Measurements from ENCODE around the gene AMY1A.
"Not testable (repeated sequence)": the region's sequence is repeated elsewhere in the genome, so short reads cannot be mapped to it uniquely, and the experiment has no call there.

DNA sequence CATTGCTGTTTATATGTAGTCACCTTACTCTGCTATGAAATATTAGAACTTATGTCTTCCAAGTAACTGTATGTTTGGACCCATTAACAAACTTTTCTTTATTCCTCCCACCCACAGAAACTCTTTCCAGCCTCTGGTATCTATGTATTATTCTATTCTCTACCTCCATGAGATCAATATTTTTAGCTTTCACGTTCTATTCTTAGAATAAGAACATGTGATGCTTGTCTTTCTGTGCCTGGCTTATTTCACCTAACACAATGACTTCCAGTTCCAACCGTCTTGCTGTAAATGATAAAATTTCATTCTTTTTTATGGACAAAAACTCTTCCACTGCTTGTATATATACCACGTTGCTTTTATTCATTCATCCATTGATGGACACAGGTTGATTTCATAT, 14.4 kb upstream of the AMY1A start:
- TF ChIP-seq, protein P1, sequence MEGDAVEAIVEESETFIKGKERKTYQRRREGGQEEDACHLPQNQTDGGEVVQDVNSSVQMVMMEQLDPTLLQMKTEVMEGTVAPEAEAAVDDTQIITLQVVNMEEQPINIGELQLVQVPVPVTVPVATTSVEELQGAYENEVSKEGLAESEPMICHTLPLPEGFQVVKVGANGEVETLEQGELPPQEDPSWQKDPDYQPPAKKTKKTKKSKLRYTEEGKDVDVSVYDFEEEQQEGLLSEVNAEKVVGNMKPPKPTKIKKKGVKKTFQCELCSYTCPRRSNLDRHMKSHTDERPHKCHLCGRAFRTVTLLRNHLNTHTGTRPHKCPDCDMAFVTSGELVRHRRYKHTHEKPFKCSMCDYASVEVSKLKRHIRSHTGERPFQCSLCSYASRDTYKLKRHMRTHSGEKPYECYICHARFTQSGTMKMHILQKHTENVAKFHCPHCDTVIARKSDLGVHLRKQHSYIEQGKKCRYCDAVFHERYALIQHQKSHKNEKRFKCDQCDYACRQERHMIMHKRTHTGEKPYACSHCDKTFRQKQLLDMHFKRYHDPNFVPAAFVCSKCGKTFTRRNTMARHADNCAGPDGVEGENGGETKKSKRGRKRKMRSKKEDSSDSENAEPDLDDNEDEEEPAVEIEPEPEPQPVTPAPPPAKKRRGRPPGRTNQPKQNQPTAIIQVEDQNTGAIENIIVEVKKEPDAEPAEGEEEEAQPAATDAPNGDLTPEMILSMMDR (IDR thresholded peaks at IDR 0.05): not testable (repeated sequence)
- not testable (repeated sequence) for TF ChIP-seq EZH2 (IDR thresholded peaks at IDR 0.05; ENCODE audit: borderline replicate concordance, insufficient read depth, low read depth, low read length, poor library complexity, severe bottlenecking)

Data from B cell (primary cell).